Stimulated activated CD4-positive, alpha-beta T cell treated with anti-CD3 and anti-CD28 coated beads, Interleukin-4, amount 100 ng/mL, for 24 hours (primary cell): ENCODE measurements around the gene DPH1.
"Not testable (repeated sequence)": the region's sequence is repeated elsewhere in the genome, so short reads cannot be mapped to it uniquely, and the experiment has no call there.

ENCODE experiments used
- DNase-seq: peaks from one replicate; pipeline ENCODE4 v3.0.0-alpha.2; 2020

Gene DPH1

GRCh38 chr17:2029911-2030778 is at the start of gene DPH1:
TSS of gene DPH1 (plus strand) at chr17:2030153. CDS start at chr17:2030170, 17 bp downstream.
- peak; percentile 88 for DNase-seq

- no peak for DNase-seq
Observed at GRCh38 chr17:1980665-1981250, 49.2 kb upstream of the DPH1 start.

GRCh38 chr17:1982793-1983366 is 47.1 kb upstream of the DPH1 start:
- not testable (repeated sequence) for DNase-seq

GRCh38 chr17:1985093-1985492 is 44.9 kb upstream of the DPH1 start:
- no peak for DNase-seq

GRCh38 chr17:1985686-1986085 is 44.3 kb upstream of the DPH1 start:
- no peak for DNase-seq

- no peak for DNase-seq
Observed at GRCh38 chr17:1986783-1987451, 43.0 kb upstream of the DPH1 start.

GRCh38 chr17:1989135-1989534 is 40.8 kb upstream of the DPH1 start:
- no peak for DNase-seq

GRCh38 chr17:1992541-1992940 is 37.4 kb upstream of the DPH1 start:
- DNase-seq: no peak

- no peak for DNase-seq
Observed at GRCh38 chr17:1994707-1995106, 35.2 kb upstream of the DPH1 start.

- no peak for DNase-seq
Observed at GRCh38 chr17:1995321-1995892, 34.5 kb upstream of the DPH1 start.

- no peak for DNase-seq
Observed at GRCh38 chr17:1995907-1996799, 33.8 kb upstream of the DPH1 start.

GRCh38 chr17:1996800-1997288 is 33.1 kb upstream of the DPH1 start:
- no peak for DNase-seq

GRCh38 chr17:1997289-1997926 is 32.5 kb upstream of the DPH1 start:
- no peak for DNase-seq

- no peak for DNase-seq
Observed at GRCh38 chr17:1997927-1998742, 31.8 kb upstream of the DPH1 start.

- no peak for DNase-seq
Observed at GRCh38 chr17:1999557-2000251, 30.2 kb upstream of the DPH1 start.

GRCh38 chr17:2002767-2003329 is 27.1 kb upstream of the DPH1 start:
- no peak for DNase-seq

GRCh38 chr17:2003525-2003924 is 26.4 kb upstream of the DPH1 start:
- no peak for DNase-seq

- no peak for DNase-seq
Observed at GRCh38 chr17:2004435-2004952, 25.5 kb upstream of the DPH1 start.
